ENCODE results near the gene PGM2.

DNA sequence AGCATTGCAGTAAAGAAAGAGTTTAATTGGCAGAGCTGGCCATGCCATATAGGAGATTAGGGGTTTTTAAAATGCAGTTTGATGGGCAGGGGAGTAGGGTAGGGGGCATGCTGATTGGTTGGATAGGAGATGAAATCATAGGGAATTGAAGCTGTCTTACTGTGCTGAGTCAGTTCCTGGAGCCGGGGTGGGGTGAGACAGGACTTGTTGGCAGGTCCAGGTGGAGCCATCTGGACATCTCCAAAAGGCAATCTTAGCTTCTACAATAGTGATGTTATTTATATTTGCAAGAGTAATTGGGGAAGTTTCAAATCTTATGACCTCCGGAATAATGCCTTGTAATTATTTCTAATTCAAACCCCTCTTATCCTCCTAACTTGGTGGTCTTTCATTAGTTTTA lies 32.4 kb upstream of the PGM2 start:
- TF ChIP-seq CTCF (conservative IDR thresholded peaks at IDR 0.05; ENCODE audit: low read length) = no peak
- TF ChIP-seq EZH2phosphoT487 (IDR thresholded peaks at IDR 0.05; ENCODE audit: borderline replicate concordance, low read depth, low read length) = no peak

Data from OCI-LY7 (cell line).